NCI-H2081 treated with DMSO at 0.1 percent for 48 hours (cell line): ENCODE data around the gene TTLL1.
A peak's percentile ranks its signal among the peaks of the same experiment; 100 is the strongest.

ENCODE experiments used
- DNase-seq: peaks from one replicate; lab custom pipeline; 2025; lab: John Stamatoyannopoulos, UW

Gene TTLL1

GRCh38 chr22:43088984-43089717, at the start of gene TTLL1:
TSS of gene TTLL1 (minus strand) at chr22:43089391. CDS start at chr22:43075586, 13,805 bp downstream.
- DNase-seq = peak; percentile 36

- no peak for DNase-seq
These were observed 47.6 kb upstream of the TTLL1 start for GRCh38 chr22:43136801-43137200.

- DNase-seq = no peak
These were observed 47.1 kb upstream of the TTLL1 start for GRCh38 chr22:43136255-43136654.

- no peak for DNase-seq
These were observed 46.4 kb upstream of the TTLL1 start for GRCh38 chr22:43135565-43135964.

GRCh38 chr22:43134553-43134952, 45.4 kb upstream of the TTLL1 start:
- no peak for DNase-seq

- no peak for DNase-seq
These were observed 44.2 kb upstream of the TTLL1 start for GRCh38 chr22:43133401-43133800.

- DNase-seq = no peak
These were observed 42.7 kb upstream of the TTLL1 start for GRCh38 chr22:43131773-43132501.

GRCh38 chr22:43129426-43130425, 40.5 kb upstream of the TTLL1 start:
- DNase-seq = no peak

GRCh38 chr22:43128928-43129424, 39.8 kb upstream of the TTLL1 start:
- DNase-seq = peak; percentile 9

GRCh38 chr22:43128116-43128515, 38.9 kb upstream of the TTLL1 start:
- DNase-seq = no peak

- no peak for DNase-seq
These were observed 38.1 kb upstream of the TTLL1 start for GRCh38 chr22:43127166-43127908.

- DNase-seq = no peak
These were observed 37.4 kb upstream of the TTLL1 start for GRCh38 chr22:43126501-43127165.

GRCh38 chr22:43118953-43119458, 29.8 kb upstream of the TTLL1 start:
- DNase-seq = no peak

- no peak for DNase-seq
These were observed 29.0 kb upstream of the TTLL1 start for GRCh38 chr22:43118024-43118849.

- no peak for DNase-seq
These were observed 27.7 kb upstream of the TTLL1 start for GRCh38 chr22:43116932-43117331.

- no peak for DNase-seq
These were observed 25.8 kb upstream of the TTLL1 start for GRCh38 chr22:43114958-43115357.

GRCh38 chr22:43113526-43114251, 24.5 kb upstream of the TTLL1 start:
- DNase-seq = no peak

GRCh38 chr22:43110927-43111623, 21.9 kb upstream of the TTLL1 start:
- DNase-seq = no peak
